ENCODE data around the gene AGAP4.
"Not testable (repeated sequence)": the region's sequence is repeated elsewhere in the genome, so short reads cannot be mapped to it uniquely, and the experiment has no call there.

AGAP4 gene

GRCh38 chr10:45790694-45791426 is 56.4 kb downstream of the AGAP4 start:
- not testable (repeated sequence) for DNase-seq (ENCODE audit: low read depth)

GRCh38 chr10:45789991-45790390 is 57.3 kb downstream of the AGAP4 start:
- not testable (repeated sequence) for DNase-seq (ENCODE audit: low read depth)

GRCh38 chr10:45787212-45787741 is 60.0 kb downstream of the AGAP4 start:
- DNase-seq (ENCODE audit: low read depth): not testable (repeated sequence)

GRCh38 chr10:45786217-45786616 is 61.1 kb downstream of the AGAP4 start:
- not testable (repeated sequence) for DNase-seq (ENCODE audit: low read depth)
